Mucosa of descending colon (tissue), 3 donors: ENCODE results near the gene PTGFRN. TPM values are rescaled to one million over a fixed set of nuclear protein-coding genes. Genes with fewer than 3 reads are reported as not detected.

Experiments
- ATAC-seq: fragments of 200-7000 bp; cut with Tn5 transposase; one replicate; pipeline ENCODE4 v1.9.1; 2020; ENCODE audit warnings: mild to moderate bottlenecking, moderate library complexity
- DNase-seq, 3 donors: peaks; one replicate each; pipeline ENCODE4 v3.0.0-alpha.2; 2020
- H3K36me3 ChIP-seq: fragments of 200-600 bp; one replicate; pipeline ENCODE4 v1.8.0; 2021; ENCODE audit warnings: low read depth, mild to moderate bottlenecking
- H3K4me1 ChIP-seq: fragments of 200-600 bp; one replicate; pipeline ENCODE4 v1.8.0; 2021; ENCODE audit warnings: low read depth, mild to moderate bottlenecking
- H3K4me3 ChIP-seq: fragments of 200-600 bp; one replicate; pipeline ENCODE4 v1.8.0; 2021; ENCODE audit warnings: mild to moderate bottlenecking
- H3K9me3 ChIP-seq: fragments of 200-600 bp; one replicate; pipeline ENCODE4 v1.8.0; 2021; ENCODE audit warnings: mild to moderate bottlenecking
- CTCF ChIP-seq: fragments of 200-600 bp; IDR thresholded peaks from one replicate; pipeline ENCODE4 v1.8.0; 2022; ENCODE audit warnings: antibody characterized with exemption, mild to moderate bottlenecking
- intact Hi-C, 2 donors: fragments of 100-400 bp; cut with DNase I in 1 of 2; cut with micrococcal nuclease in 1 of 2; formaldehyde crosslinking; loops; one replicate each; pipeline versions ENCODE4 v1.11.0 to v1.11.1; 2022; cut with DNase I, micrococcal nuclease
- total RNA-seq, 3 donors: library from RNA; stranded (reverse); fragmentation: NEBNext Ultra II Directional in 2 of 3; extraction: Animal tissue kit (Norgen Biotek cat#: 25700) in 2 of 3; gene quantifications; one replicate each; pipeline versions ENCODE4 v1.2.1 to v1.2.4, GENCODE V29; 2021 to 2023
- donor health status: DM: no; HTN: no; CAD: no; lungs with moderate emphysema.
- donor health status: DM: no; HTN: no; CAD: no.
- donor health status: DM: no; HTN: yes; CAD: no.

PTGFRN gene
- total RNA-seq, 3 donors from 2014 or later: 74.4 to 185 (median 84.4) TPM

- Histone ChIP-seq H3K4me3 (no peak overlapping the region), H3K36me3 (no peaks in the 10 kb centered on the region), H3K4me1 (peaks cover under 1% of the 10 kb centered on the region), H3K9me3 (no peaks in the 10 kb centered on the region)
- DNase-seq (no peak), ATAC-seq (peak; percentile 74)
- TF ChIP-seq CTCF: no peak
- intact Hi-C loops: no loop called here
Measured at GRCh38 chr1:116988908-116989307, 79.2 kb downstream of the PTGFRN start.

- no peak for TF ChIP-seq CTCF
Measured at GRCh38 chr1:116989835-116990234, 80.1 kb downstream of the PTGFRN start.

GRCh38 chr1:116990612-116991151, 81.0 kb downstream of the PTGFRN start:
- ATAC-seq (peak; percentile 18), DNase-seq (peak; percentile 29 to 74 (median 54))
- H3K4me3 ChIP-seq: no peak overlapping the region
- no peak for TF ChIP-seq CTCF
- no peaks in the 10 kb centered on the region for H3K36me3 ChIP-seq
- H3K4me1 ChIP-seq: no peaks in the 10 kb centered on the region
- intact Hi-C loops: no loop called here
- H3K9me3 ChIP-seq: no peaks in the 10 kb centered on the region

More at GRCh38 chr1:116989835-116990234, 80.1 kb downstream of the PTGFRN start:
- Histone ChIP-seq H3K4me1 (no peaks in the 10 kb centered on the region), H3K4me3 (no peak overlapping the region), H3K36me3 (no peaks in the 10 kb centered on the region), H3K9me3 (no peaks in the 10 kb centered on the region)
- ATAC-seq: no peak
- intact Hi-C loops: no loop called here
- DNase-seq: no peak

- DNase-seq (no peak), ATAC-seq (no peak)
- Histone ChIP-seq H3K9me3 (no peaks in the 10 kb centered on the region), H3K36me3 (no peaks in the 10 kb centered on the region), H3K4me1 (no peaks in the 10 kb centered on the region), H3K4me3 (no peak overlapping the region)
- intact Hi-C loops: no loop called here
- TF ChIP-seq CTCF: no peak
Measured at GRCh38 chr1:116991171-116991845, 81.6 kb downstream of the PTGFRN start.

GRCh38 chr1:116991918-116992317, 82.2 kb downstream of the PTGFRN start:
- DNase-seq: no peak
- no peaks in the 10 kb centered on the region for H3K9me3 ChIP-seq
- intact Hi-C loops: no loop called here
- no peak overlapping the region for H3K4me3 ChIP-seq
- H3K4me1 ChIP-seq: no peaks in the 10 kb centered on the region
- no peak for TF ChIP-seq CTCF
- no peak for ATAC-seq
- no peaks in the 10 kb centered on the region for H3K36me3 ChIP-seq
